Tibial artery (tissue), 4 donors: ENCODE results near the gene CRACR2B.

Source experiments
- DNase-seq, 2 donors: peaks; one replicate each; pipeline ENCODE4 v3.0.0-alpha.2; 2019
- H3K27ac ChIP-seq, 2 donors: fragments of 200-600 bp; sonication (generic) in 1 of 2; 1 replicate in 1 of 2; 2 replicates in 1 of 2; pipeline ENCODE4 v1.5.1; 2018 to 2019; ENCODE audit warnings: mild to moderate bottlenecking in 1 of 2
- H3K27me3 ChIP-seq, 2 donors: fragments of 200-600 bp; sonication (generic) in 1 of 2; one replicate each; pipeline versions ENCODE4 v1.5.1 to v1.6.0; 2016 to 2019
- H3K36me3 ChIP-seq, 3 donors: fragments of 200-600 bp; sonication (generic) in 2 of 3; one replicate each; pipeline ENCODE4 v1.5.1; 2016 to 2019; ENCODE audit warnings: mild to moderate bottlenecking in 2 of 3
- H3K4me1 ChIP-seq, 4 donors: fragments of 200-600 bp; sonication (generic) in 2 of 4; 1 replicate in 3 of 4; 2 replicates in 1 of 4; pipeline ENCODE4 v1.5.1; 2016 to 2019
- H3K4me3 ChIP-seq, 2 donors: fragments of 200-600 bp; sonication (generic) in 1 of 2; 1 replicate in 1 of 2; 2 replicates in 1 of 2; pipeline ENCODE4 v1.5.1; 2018 to 2019; ENCODE audit warnings: mild to moderate bottlenecking in 2 of 2
- H3K9me3 ChIP-seq, 3 donors: fragments of 200-600 bp; sonication (generic) in 1 of 3; one replicate each; pipeline ENCODE4 v1.5.1; 2016 to 2019
- CTCF ChIP-seq, 2 experiments: fragments of 200-600 bp in 1 of 2; fragments of 450-650 bp in 1 of 2; IDR thresholded peaks; one replicate each; pipeline ENCODE4 v1.5.1; 2017 to 2019; ENCODE audit warnings: antibody characterized with exemption in 2 of 2, mild to moderate bottlenecking in 1 of 2, moderate library complexity in 1 of 2
- intact Hi-C: fragments of 100-400 bp; cut with DNase I; formaldehyde crosslinking; loops from one replicate; pipeline ENCODE4 v1.15.0; 2023; ENCODE audit warnings: low total_unique reads

CRACR2B gene

GRCh38 chr11:863910-864827, 36.5 kb downstream of the CRACR2B start:
- intact Hi-C loops = no loop called here

GRCh38 chr11:864898-865297, 37.2 kb downstream of the CRACR2B start:
- Histone ChIP-seq H3K36me3 (peaks cover 0 to 76% (median 40%) of the 10 kb centered on the region in 3 donors), H3K4me1 (peaks cover 0 to 17% (median 3%) of the 10 kb centered on the region in 4 donors), H3K4me3 (no peak overlapping the region), H3K27me3 (no peaks in the 10 kb centered on the region), H3K27ac (no peak overlapping the region), H3K9me3 (no peaks in the 10 kb centered on the region)
- intact Hi-C loops = no loop called here
- no peak for DNase-seq
- TF ChIP-seq CTCF (IDR thresholded peaks at IDR 0.05) = no peak

More at GRCh38 chr11:863910-864827, 36.5 kb downstream of the CRACR2B start:
- H3K36me3 ChIP-seq = peaks cover 0 to 68% (median 40%) of the 10 kb centered on the region in 3 donors
- H3K27ac ChIP-seq = no peak overlapping the region
- H3K4me1 ChIP-seq = peaks cover 0 to 23% (median 9%) of the 10 kb centered on the region in 4 donors
- H3K27me3 ChIP-seq = no peaks in the 10 kb centered on the region
- H3K9me3 ChIP-seq = no peaks in the 10 kb centered on the region
- no peak for TF ChIP-seq CTCF (IDR thresholded peaks at IDR 0.05)
- H3K4me3 ChIP-seq = no peak overlapping the region
- DNase-seq = no peak

- H3K27me3 ChIP-seq = no peaks in the 10 kb centered on the region
- no peak overlapping the region for H3K4me3 ChIP-seq
- peaks cover 0 to 81% (median 40%) of the 10 kb centered on the region in 3 donors for H3K36me3 ChIP-seq
- no peak for DNase-seq
- intact Hi-C loops = no loop called here
- no peak overlapping the region for H3K27ac ChIP-seq
- peaks cover 0 to 12% (median 0%) of the 10 kb centered on the region in 4 donors for H3K4me1 ChIP-seq
- H3K9me3 ChIP-seq = no peaks in the 10 kb centered on the region
- TF ChIP-seq CTCF (IDR thresholded peaks at IDR 0.05) = no peak
These were observed 38.0 kb downstream of the CRACR2B start for GRCh38 chr11:865462-866430.

- no peak for DNase-seq
- intact Hi-C loops = no loop called here
- H3K36me3 ChIP-seq = peaks cover 0 to 81% (median 40%) of the 10 kb centered on the region in 3 donors
These were observed 38.8 kb downstream of the CRACR2B start for GRCh38 chr11:866481-866880.

More at GRCh38 chr11:866481-866880, 38.8 kb downstream of the CRACR2B start:
- Histone ChIP-seq H3K27ac (no peak overlapping the region), H3K9me3 (no peaks in the 10 kb centered on the region), H3K27me3 (no peaks in the 10 kb centered on the region), H3K4me1 (peaks cover 0 to 12% (median 0%) of the 10 kb centered on the region in 4 donors), H3K4me3 (no peak overlapping the region)
- TF ChIP-seq CTCF (IDR thresholded peaks at IDR 0.05) = no peak
